Activated CD8-positive, alpha-beta memory T cell treated with anti-CD3 and anti-CD28 coated beads, Interleukin-2, amount 10 ng/mL, durations not matched to agents 7 days and 5 days (primary cell): ENCODE data around the gene FPR2. TPM values are rescaled to one million over a fixed set of nuclear protein-coding genes. Genes with fewer than 3 reads are reported as not detected.
"Not testable (repeated sequence)": the region's sequence is repeated elsewhere in the genome, so short reads cannot be mapped to it uniquely, and the experiment has no call there.

Experiments used
- ATAC-seq: fragments of 150-1000 bp; cut with Tn5 transposase; one replicate; pipeline ENCODE4 v1.10.0; 2021; ENCODE audit warnings: moderate library complexity
- CTCF ChIA-PET: fragments of 350-600 bp; sonication (Branson Sonifier 250); formaldehyde crosslinking; loops from one replicate; lab custom pipeline; 2021; ENCODE audit warnings: antibody characterized with exemption; lab: Charles Lee
- DNase-seq: peaks from one replicate; pipeline ENCODE4 v3.0.0-alpha.2; 2020
- H3K27ac Mint-ChIP-seq: one replicate; pipeline ENCODE4 v1.8.0; 2021; ENCODE audit warnings: mild to moderate bottlenecking, mixed read lengths
- H3K27me3 Mint-ChIP-seq: one replicate; pipeline ENCODE4 v1.8.0; 2021; ENCODE audit warnings: mixed read lengths
- H3K36me3 Mint-ChIP-seq: one replicate; pipeline ENCODE4 v1.8.0; 2021; ENCODE audit warnings: mild to moderate bottlenecking, mixed read lengths
- H3K4me1 Mint-ChIP-seq: one replicate; pipeline ENCODE4 v1.8.0; 2021; ENCODE audit warnings: mixed read lengths
- H3K4me3 Mint-ChIP-seq: one replicate; pipeline ENCODE4 v1.8.0; 2021; ENCODE audit warnings: mild to moderate bottlenecking, moderate library complexity, mixed read lengths
- H3K9me3 Mint-ChIP-seq: one replicate; pipeline ENCODE4 v1.8.0; 2022; ENCODE audit warnings: low read depth, mixed read lengths
- total RNA-seq, 2 experiments: library from RNA; stranded (reverse); gene quantifications; one replicate each; pipeline ENCODE4 v1.2.3, GENCODE V29; 2021

FPR2 gene
- total RNA-seq, 2 experiments from 2014 or later: not detected

DNA sequence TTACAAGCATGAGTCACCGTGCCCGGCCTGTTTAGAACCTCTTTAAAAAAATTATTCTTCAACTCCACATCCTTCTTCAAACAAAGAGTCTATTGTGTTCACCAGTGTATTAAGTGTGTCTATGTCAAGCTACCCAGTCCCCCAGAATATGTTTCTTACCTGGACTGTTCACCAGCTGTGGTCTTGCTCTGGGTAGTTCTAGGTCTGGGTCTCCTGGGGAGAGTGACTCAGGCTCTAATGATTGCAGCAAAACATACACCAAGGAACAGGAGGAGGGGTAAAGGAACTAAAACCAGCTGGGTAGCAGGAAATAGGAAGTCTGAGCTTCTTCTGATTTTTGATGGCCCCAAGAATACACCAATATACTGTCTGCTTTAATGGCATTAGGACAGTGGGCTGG is 9.3 kb upstream of the FPR2 start, which contains the start of gene FPR1:
Gene FPR1, minus strand, starts transcription at position 224 of the 400 bp plus-strand sequence. CDS start 4,884 bp downstream, outside the sequence.
- Mint-ChIP-seq H3K4me3 (no peak within 1 kb of the TSS), H3K27me3 (no peaks in the 10 kb centered on the region), H3K9me3 (peaks cover 6% of the 10 kb centered on the region), H3K36me3 (no peaks in the 10 kb centered on the region), H3K27ac (no peak within 1 kb of the TSS), H3K4me1 (no peaks in the 10 kb centered on the region)
- no peak for ATAC-seq
- CTCF ChIA-PET: no interaction called here
- no peak for DNase-seq

DNA sequence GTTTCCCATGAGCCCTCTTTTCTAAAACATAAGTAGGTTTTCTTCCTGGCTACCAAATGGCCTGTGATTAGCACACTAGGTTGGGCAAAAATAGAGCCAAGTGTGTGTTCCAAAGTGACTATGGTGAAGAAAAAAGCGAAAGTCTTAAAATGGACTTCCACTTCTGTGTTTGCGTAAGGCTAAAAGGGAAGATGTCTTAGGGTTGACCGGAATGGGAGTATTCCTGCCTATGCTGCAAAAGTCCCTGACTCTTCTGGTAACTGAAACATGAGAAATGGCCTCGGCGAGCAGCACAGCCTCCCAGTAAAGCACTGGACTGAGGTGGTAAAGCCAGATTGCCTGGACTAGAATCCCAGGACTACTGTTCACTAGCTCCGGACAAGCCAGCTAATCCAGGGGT is 6.9 kb upstream of the FPR2 start:
- Mint-ChIP-seq H3K36me3 (no peaks in the 10 kb centered on the region), H3K27me3 (no peaks in the 10 kb centered on the region), H3K4me3 (no peak overlapping the region), H3K27ac (no peak overlapping the region), H3K9me3 (peaks cover 7% of the 10 kb centered on the region), H3K4me1 (no peaks in the 10 kb centered on the region)
- DNase-seq: no peak
- CTCF ChIA-PET: interaction anchor here (2.0 kb wide), 1 partner anchor 24 kb away, joined by 4 read pairs; no protein-coding TSS in a partner anchor
- ATAC-seq: no peak

DNA sequence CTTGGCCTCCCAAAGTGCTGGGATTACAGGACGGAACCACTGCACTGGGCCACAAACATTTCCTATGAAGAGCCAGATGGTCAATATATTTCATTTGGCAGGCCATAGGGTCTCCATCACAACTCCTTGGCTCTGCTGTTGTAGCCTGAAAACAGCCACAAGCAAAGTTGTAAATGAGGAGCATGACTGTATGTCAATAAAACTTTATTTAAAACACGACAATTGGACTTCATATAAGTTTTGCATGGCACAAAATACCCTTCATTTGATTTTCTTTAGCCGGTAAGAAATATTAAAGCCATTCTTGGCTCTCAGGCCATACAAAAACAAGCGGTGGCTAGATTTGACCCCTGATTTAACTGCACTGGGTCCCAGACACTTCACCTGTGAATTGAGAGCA is 6.2 kb upstream of the FPR2 start:
- CTCF ChIA-PET: interaction anchor here (2.0 kb wide), 1 partner anchor 23 kb away, joined by 4 read pairs; no protein-coding TSS in a partner anchor
- Mint-ChIP-seq H3K27ac (no peak overlapping the region), H3K4me3 (no peak overlapping the region), H3K27me3 (no peaks in the 10 kb centered on the region), H3K36me3 (no peaks in the 10 kb centered on the region), H3K9me3 (peaks cover 7% of the 10 kb centered on the region), H3K4me1 (no peaks in the 10 kb centered on the region)
- no peak for ATAC-seq
- no peak for DNase-seq

DNA sequence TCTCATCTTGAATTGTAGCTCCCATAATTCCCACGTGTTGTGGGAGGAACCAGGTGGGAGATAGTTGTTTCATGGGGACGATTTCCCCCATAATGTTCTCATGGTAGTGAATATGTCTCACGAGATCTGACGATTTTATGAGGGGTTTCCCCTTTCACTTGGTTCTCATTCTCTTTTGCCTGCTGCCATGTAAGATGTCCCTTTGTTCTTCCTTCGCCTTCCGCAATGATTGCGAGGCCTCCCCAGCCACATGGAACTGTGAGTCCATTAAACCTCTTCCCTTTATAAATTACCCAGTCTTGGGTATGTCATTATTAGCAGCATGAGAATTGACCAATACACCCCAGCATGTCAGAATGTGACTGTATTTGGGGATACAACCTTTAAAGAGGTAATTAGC is 5.4 kb upstream of the FPR2 start:
- peaks cover 8% of the 10 kb centered on the region for H3K9me3 Mint-ChIP-seq
- DNase-seq (no peak), ATAC-seq (no peak)
- no peaks in the 10 kb centered on the region for H3K27me3 Mint-ChIP-seq
- CTCF ChIA-PET: no interaction called here
- H3K4me3 Mint-ChIP-seq: no peak overlapping the region
- H3K4me1 Mint-ChIP-seq: no peaks in the 10 kb centered on the region
- H3K36me3 Mint-ChIP-seq: no peaks in the 10 kb centered on the region
- no peak overlapping the region for H3K27ac Mint-ChIP-seq

DNA sequence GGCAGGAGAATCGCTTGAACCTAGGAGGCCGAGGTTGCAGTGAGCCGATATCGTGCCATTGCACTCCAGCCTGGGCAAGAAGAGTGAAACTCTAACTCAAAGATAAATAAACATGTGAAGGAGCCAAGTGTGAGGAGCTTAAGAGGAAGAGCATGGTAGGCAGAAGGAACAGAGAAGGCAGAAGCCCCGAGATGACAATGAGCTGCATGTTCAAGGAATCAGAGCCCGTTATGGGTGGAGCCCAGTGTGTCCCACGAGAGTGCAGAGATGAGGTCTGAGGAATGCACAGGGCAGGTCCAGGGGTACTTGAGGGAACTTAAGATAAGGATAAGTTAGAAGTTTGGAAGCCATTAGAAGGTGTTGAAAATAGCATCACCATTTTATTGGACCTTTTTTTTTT is 716 bp downstream of the FPR2 start:
- no peak overlapping the region for H3K27ac Mint-ChIP-seq
- no peak overlapping the region for H3K4me3 Mint-ChIP-seq
- no peaks in the 10 kb centered on the region for H3K4me1 Mint-ChIP-seq
- ATAC-seq (no peak), DNase-seq (no peak)
- H3K9me3 Mint-ChIP-seq: peaks cover 12% of the 10 kb centered on the region
- no peaks in the 10 kb centered on the region for H3K36me3 Mint-ChIP-seq
- CTCF ChIA-PET: interaction anchor here (0.7 kb wide), 1 partner anchor 16 kb away, joined by 3 read pairs; no protein-coding TSS in a partner anchor
- H3K27me3 Mint-ChIP-seq: peaks cover 2% of the 10 kb centered on the region

DNA sequence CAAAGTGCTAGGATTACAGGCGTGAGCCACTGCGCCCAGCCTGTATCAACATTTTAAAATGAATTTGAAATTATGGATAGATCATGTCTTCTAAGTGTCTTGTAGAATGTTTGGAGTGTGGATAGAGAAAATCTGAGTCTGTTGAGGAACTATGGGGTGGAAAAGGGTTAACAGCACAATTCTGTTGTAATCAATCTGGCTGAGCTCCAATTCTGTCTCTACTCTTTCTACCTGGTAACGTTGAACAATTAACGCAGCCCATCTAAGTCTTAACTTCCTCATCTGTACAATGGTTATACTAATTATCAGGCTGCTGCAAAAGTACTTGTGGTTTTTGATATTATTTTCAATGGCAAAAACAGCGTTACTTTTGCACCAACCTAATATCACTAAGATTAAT is 4.1 kb downstream of the FPR2 start:
- no peaks in the 10 kb centered on the region for H3K36me3 Mint-ChIP-seq
- no peak overlapping the region for H3K4me3 Mint-ChIP-seq
- no peak for DNase-seq
- no peaks in the 10 kb centered on the region for H3K4me1 Mint-ChIP-seq
- H3K9me3 Mint-ChIP-seq: peaks cover 9% of the 10 kb centered on the region
- no peak overlapping the region for H3K27ac Mint-ChIP-seq
- CTCF ChIA-PET: no interaction called here
- peaks cover 2% of the 10 kb centered on the region for H3K27me3 Mint-ChIP-seq
- no peak for ATAC-seq

DNA sequence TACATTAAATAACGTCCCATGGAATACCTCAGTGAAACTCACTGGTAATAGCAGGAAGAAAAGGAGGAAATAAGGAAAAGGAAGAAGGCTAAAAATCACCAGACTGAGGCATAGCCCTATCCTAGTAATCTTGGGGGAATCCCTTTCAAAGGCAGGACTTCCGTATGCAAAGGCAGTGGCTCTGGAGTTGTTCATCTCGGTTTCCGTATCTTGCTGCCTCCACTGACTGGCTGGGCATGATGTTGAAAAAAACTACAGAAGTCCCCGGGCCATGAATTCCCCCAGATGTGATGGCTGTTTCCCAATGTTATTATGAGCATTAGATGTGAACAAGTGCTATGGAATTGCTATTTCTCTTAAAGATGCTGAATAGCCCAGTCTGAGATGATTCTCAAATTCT is 5.5 kb downstream of the FPR2 start:
- Mint-ChIP-seq H3K27ac (no peak overlapping the region), H3K9me3 (peaks cover 9% of the 10 kb centered on the region), H3K4me3 (no peak overlapping the region), H3K36me3 (no peaks in the 10 kb centered on the region), H3K27me3 (peaks cover 2% of the 10 kb centered on the region), H3K4me1 (no peaks in the 10 kb centered on the region)
- ATAC-seq (no peak), DNase-seq (no peak)
- CTCF ChIA-PET: no interaction called here

DNA sequence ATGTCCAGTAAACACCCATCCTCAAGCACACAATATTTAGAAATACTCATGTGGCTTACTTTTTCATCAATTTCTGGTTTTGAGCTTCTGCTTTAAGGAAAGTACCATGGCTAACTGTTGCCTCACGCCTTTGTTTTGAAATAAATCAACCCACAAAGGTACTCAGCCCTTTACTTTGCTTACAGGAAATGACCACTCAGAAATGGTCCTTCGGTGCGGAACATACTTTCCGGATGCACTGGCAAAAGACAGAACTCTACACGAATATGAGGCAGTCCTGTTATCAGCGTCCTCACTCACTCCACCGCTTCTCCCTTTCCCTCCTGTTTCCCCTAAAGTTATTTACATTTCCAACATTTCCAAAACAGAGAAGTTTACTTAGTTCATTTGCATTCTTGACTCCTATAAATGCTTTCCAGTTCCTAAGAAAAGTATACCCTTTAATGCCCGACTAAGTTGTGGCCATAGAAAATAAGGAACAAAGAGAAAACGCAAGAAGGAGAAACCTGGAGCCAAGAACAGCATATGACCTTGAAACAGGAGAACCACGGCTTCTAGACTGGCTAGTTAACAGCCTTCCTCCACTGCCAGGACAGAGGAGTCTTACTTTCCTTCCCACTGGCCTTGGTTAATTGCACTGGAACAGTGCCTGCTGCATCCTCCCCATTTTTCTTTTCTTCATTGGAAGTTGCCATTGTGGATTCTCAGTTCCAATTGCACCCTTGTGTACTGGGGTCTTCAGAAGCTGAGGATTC is 10.6 kb downstream of the FPR2 start:
- H3K9me3 Mint-ChIP-seq: peaks cover 9% of the 10 kb centered on the region
- no peak overlapping the region for H3K27ac Mint-ChIP-seq
- H3K4me1 Mint-ChIP-seq: no peaks in the 10 kb centered on the region
- H3K4me3 Mint-ChIP-seq: no peak overlapping the region
- DNase-seq (no peak), ATAC-seq (no peak)
- peaks cover 8% of the 10 kb centered on the region for H3K27me3 Mint-ChIP-seq
- no peaks in the 10 kb centered on the region for H3K36me3 Mint-ChIP-seq
- CTCF ChIA-PET: no interaction called here

DNA sequence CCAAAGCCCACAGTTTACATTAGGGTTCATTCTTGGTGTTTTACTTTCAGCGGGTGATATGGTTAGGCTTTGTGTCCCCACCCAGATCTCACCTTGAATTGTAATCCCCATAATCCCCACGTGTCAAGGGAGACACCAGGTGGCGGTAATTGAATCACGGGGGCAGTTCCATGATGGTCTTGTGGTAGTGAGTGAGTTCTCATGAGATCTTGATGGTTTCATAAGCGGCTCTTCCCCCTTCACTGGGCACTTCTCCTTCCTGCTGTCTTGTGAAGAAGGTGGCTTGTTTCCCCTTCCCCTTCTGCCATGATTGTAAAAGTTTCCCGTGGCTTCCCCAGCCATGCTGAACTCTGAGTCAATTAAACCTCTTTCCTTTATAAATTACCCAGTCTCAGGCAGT is 12.0 kb downstream of the FPR2 start:
- DNase-seq (no peak), ATAC-seq (no peak)
- H3K4me3 Mint-ChIP-seq: no peak overlapping the region
- no peaks in the 10 kb centered on the region for H3K4me1 Mint-ChIP-seq
- H3K27ac Mint-ChIP-seq: no peak overlapping the region
- CTCF ChIA-PET: no interaction called here
- peaks cover 9% of the 10 kb centered on the region for H3K9me3 Mint-ChIP-seq
- H3K27me3 Mint-ChIP-seq: peaks cover 11% of the 10 kb centered on the region
- H3K36me3 Mint-ChIP-seq: no peaks in the 10 kb centered on the region

DNA sequence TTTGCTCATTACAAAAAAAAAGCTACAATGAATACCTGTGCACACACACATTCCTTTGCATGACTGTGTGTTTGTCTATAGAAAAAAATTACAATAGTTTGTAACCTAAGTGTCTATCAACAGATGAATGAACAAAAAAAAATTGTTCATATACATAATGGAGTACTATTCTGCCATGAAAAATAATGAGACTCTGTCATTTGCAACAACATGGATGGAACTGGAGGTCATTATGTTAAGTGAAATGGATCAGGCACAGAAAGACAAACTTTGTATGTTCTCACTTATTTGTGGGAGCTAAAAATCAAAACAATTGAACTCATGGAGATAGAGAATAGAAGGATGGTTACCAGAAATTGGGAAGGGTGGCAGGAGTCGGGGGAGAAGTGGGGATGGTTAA is 15.6 kb downstream of the FPR2 start:
- not testable (repeated sequence) for ATAC-seq
- CTCF ChIA-PET: interaction anchor here (1.6 to 1.7 kb wide), 2 partner anchors 116 to 261 kb away, joined by 5 to 6 read pairs; no protein-coding TSS in a partner anchor
- peaks cover 20% of the 10 kb centered on the region for H3K27me3 Mint-ChIP-seq

DNA sequence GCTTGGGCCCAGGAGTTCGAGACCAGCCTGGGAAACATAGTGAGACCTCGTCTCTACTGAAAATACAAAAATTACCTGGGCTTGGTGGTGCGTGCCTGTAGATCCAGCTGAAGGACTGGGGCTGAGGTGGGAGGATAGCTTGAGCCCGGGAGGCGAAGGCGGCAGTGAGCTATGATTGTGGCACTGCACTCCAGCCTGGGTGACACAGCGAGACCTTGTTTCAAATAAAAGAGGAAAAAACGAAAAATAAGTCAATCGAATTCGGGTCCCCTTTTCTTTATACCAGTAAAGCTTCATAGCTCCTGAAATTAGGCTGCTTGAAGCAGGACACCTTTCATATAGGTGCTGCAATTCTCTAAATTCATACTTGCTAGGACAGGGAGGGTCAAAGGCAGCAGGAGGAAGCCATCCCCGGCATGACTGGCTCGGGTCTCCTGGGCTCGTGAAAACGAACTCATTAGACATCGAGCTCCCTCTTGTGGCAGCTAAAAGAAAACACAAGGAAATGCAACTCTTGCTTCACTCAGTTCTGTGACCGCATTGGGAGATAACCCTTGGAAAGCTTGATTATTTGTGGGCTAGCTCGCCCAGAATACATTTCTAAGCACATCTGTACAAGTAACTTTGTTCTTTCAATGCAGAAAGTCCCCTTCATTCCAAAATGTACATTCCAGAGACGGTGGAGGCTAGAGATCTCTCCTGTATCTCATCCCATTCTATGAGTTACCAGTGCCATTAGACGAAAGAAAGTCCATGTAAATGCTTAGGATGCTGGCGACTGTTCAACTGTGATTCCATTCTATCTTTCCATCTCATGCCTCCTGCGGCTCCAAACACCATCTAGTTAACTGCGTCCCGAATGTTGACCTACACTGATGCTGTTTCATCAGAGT is 16.8 kb downstream of the FPR2 start:
- ATAC-seq: peak; percentile 51
- H3K36me3 Mint-ChIP-seq: no peaks in the 10 kb centered on the region

More for the DNA sequence above, 15.6 kb downstream of the FPR2 start:
- not testable (repeated sequence) for H3K4me1 Mint-ChIP-seq, H3K4me3 Mint-ChIP-seq, DNase-seq, H3K27ac Mint-ChIP-seq, H3K36me3 Mint-ChIP-seq, H3K9me3 Mint-ChIP-seq

DNA sequence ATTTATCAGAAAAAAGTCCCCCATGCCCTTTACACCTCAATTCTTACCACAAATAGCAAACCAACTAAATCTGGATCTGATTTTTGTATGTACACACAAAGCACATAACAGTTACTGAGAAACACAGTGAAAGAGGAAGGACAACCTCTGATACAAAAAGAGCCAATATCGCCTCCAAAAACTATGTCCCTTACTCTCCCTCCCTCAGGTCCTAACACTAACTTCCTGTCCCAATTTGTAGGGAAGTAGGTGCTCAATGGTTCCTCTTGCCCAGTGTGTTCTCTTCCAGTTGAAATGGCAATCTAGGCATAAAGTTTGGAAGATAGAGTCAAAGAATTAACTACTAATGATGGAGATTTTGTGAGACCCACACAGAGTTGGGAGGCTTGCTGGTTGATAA is 18.2 kb downstream of the FPR2 start:
- CTCF ChIA-PET: no interaction called here
- Mint-ChIP-seq H3K27me3 (peaks cover 20% of the 10 kb centered on the region), H3K27ac (no peak overlapping the region)

More for the DNA sequence above, 16.8 kb downstream of the FPR2 start:
- DNase-seq: peak; percentile 53
- Mint-ChIP-seq H3K9me3 (peaks cover 4% of the 10 kb centered on the region), H3K4me1 (no peaks in the 10 kb centered on the region), H3K27ac (no peak overlapping the region), H3K27me3 (peaks cover 20% of the 10 kb centered on the region), H3K4me3 (no peak overlapping the region)
- CTCF ChIA-PET: interaction anchor here (0.6 to 1.7 kb wide), 18 partner anchors 10 to 1754 kb away, joined by 3 to 6 read pairs (median 3); no protein-coding TSS in a partner anchor

DNA sequence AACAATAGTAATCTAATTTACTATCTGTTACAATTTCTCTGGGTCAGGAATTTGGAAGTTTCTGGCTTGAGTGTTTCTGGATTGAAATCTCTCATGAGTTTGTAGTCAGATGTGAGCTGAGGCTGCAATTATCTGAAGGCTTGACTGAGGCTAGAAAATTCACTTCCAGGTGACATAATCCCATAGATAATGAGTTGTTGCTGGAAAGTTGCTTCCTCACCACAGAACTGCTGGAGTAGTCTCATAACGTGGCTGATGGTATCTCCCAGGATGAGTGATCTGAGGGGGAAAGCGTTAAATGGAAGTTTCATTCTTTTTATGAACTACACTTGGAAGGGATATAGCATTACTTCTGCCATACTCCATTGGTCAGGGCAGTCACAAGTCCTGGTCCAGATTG is 18.7 kb downstream of the FPR2 start:
- Mint-ChIP-seq H3K36me3 (no peaks in the 10 kb centered on the region), H3K27me3 (peaks cover 20% of the 10 kb centered on the region), H3K9me3 (no peaks in the 10 kb centered on the region), H3K4me3 (no peak overlapping the region), H3K4me1 (no peaks in the 10 kb centered on the region), H3K27ac (no peak overlapping the region)
- CTCF ChIA-PET: no interaction called here
- no peak for DNase-seq
- no peak for ATAC-seq

More for the DNA sequence above, 18.2 kb downstream of the FPR2 start:
- Mint-ChIP-seq H3K4me3 (no peak overlapping the region), H3K9me3 (no peaks in the 10 kb centered on the region), H3K4me1 (no peaks in the 10 kb centered on the region), H3K36me3 (no peaks in the 10 kb centered on the region)
- ATAC-seq (no peak), DNase-seq (no peak)
